CD4-positive, alpha-beta T cell treated with Interleukin-10 for 1 hour (primary cell): ENCODE measurements around the gene FARS2.

ENCODE experiments used
- DNase-seq: peaks from one replicate; pipeline ENCODE4 v3.0.0-alpha.2; 2020

The FARS2 gene

DNA sequence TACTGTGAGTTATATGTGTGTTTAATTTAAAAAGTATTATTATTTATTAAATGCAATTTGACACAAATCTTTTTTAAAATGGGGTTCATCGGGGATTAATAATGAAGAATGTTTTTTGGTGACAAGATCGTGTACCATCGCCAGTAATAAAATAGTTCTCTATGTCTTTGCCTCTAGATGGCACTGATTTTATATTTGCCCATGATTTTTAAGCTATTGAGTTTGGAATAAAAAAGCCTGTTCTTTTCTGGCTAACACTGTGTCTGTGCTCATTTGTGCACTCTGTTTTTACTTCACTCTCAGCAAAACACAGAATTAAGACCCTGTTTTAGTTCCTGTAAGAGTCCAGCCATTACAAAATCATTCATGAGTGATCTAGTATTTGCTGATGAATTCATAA is 127.0 kb downstream of the FARS2 start:
- DNase-seq = no peak

GRCh38 chr6:5389086-5389745 is 127.9 kb downstream of the FARS2 start:
- no peak for DNase-seq

DNA sequence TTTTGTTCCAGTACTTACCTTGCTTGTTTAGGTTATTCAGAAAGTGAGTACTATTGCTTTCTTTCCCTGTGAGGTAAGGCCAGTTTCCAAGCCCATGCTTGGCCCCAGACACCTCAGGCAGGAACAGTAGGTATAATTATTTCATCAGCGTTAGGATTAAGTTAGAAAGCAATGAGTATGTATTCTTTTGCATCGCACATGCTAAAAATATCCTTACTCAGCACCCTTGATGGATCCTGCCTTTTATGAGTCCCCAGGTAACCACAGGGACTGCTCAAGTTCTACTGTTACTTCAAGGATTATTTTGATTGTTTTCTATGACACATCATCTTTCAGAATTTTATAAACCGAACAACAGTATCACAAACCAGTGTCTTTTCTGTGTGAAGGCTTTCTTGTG is 128.9 kb downstream of the FARS2 start:
- no peak for DNase-seq

DNA sequence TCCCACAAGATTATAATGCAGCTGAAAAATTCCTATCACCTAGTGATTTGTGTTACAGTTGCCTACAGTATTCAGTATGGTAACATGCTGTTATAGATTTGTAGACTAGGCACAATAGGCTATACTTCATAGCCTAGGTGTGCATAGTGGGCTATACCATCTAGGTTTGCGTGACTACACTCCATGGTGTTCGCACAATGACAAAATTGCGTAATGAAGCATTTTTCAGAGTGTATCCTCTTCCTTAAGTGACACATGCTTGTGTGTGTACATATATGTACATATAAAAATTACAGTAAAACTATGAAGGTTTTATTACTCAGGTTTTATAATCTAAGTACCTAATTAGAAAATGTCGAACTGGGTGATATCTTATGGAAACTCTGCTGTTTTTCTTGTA is 133.0 kb downstream of the FARS2 start:
- no peak for DNase-seq

DNA sequence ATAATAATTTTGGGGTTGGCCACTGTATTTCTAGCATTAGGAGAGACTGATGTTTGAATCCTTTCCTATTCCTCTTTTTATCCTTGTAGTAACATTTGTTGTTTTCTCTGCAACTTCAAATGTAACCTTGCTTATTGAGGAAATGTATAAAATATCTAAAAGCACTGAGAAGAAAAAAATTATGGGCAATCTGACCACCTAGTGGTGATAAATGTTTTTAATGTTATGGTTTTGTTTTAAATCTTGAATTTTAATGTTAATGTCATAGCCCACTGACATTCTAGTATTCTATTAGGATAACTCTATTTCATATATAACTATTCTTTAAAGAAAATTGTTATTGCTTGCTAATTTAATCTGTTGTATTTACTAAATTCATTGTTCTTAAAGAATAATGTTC is 134.4 kb downstream of the FARS2 start:
- no peak for DNase-seq

DNA sequence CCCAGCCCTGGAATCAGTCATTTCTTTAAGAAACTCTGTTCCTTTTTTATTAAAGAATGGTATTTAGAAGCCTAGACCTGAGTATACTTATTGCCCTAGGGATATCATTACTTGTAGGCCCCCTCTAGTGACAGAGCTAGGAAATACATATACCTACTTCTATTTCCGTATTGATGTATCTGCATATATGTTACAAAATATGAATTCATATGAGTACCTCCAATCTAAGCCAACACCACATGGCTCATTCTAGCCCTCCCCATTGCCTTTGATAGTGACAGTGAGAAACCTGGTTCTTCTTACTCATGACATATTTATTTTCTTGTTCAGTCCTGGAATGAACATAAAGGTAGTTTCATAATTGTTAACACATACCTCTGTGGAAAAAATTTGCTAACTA is 137.2 kb downstream of the FARS2 start:
- peak; percentile 51 for DNase-seq

GRCh38 chr6:5399391-5399790 is 138.1 kb downstream of the FARS2 start:
- DNase-seq = no peak

- peak; percentile 2 for DNase-seq
Measured at GRCh38 chr6:5401845-5402738, 140.8 kb downstream of the FARS2 start.

DNA sequence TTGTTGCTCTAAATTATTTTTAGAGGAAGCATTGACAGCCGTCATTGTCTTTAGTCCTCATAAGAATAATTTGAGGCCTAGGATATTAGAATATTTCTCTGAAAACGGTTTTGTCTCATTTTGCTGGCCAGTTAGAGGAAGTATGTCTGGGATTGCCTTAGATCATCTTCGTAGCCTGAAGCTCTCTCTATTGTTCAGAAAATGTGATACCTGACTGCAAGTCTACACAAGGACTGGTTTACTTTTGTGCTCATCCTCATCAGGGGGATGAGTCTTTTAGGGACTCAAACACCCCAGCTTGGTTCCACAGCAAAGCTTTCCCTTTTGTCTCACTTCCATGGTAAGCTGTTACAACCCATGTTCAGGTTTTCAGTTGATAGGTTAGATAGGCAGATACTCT is 141.8 kb downstream of the FARS2 start:
- no peak for DNase-seq

GRCh38 chr6:5403609-5404008 is 142.3 kb downstream of the FARS2 start:
- no peak for DNase-seq

- DNase-seq = no peak
Measured at GRCh38 chr6:5405976-5406375, 144.7 kb downstream of the FARS2 start.

DNA sequence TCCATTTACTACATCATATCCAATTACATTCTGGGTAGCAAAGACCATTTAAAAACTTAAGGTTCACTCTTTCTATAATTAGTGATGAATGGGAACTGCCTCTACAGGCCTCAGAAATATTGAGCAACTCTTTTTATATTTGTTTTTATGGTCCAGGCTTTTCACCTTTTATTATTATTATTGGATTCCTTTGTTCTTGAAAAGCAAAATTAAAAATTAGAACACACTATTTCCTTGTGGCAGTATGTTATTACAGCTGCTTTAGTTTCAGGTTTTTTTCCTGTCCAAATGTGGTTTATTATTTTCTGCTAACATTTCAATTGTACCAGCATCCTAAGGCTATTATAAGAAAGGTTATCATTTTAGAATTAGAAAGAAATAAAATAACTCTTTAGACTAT is 150.1 kb downstream of the FARS2 start:
- DNase-seq = no peak

GRCh38 chr6:5412017-5412416 is 150.7 kb downstream of the FARS2 start:
- DNase-seq = no peak

DNA sequence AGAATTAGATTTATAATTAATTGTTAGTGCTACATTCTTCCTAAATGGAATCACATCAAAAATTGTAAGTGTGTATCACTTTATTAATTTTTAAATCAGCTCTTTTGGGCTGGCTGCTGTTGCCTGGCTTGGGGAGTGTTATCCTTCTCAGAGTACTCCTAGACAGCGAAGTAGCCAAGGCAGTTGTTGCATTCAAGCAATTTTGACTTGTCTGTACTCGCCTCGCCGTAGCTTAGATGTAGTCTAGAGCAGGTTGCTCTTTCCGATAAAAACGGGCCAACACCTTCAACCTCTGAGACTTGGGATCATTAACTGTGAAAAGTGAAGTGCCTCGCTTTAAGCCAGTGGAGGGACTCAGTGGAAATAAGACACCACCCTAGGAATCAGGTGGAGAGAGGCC is 151.3 kb downstream of the FARS2 start:
- no peak for DNase-seq

GRCh38 chr6:5416250-5416649 is 154.9 kb downstream of the FARS2 start:
- DNase-seq = no peak

DNA sequence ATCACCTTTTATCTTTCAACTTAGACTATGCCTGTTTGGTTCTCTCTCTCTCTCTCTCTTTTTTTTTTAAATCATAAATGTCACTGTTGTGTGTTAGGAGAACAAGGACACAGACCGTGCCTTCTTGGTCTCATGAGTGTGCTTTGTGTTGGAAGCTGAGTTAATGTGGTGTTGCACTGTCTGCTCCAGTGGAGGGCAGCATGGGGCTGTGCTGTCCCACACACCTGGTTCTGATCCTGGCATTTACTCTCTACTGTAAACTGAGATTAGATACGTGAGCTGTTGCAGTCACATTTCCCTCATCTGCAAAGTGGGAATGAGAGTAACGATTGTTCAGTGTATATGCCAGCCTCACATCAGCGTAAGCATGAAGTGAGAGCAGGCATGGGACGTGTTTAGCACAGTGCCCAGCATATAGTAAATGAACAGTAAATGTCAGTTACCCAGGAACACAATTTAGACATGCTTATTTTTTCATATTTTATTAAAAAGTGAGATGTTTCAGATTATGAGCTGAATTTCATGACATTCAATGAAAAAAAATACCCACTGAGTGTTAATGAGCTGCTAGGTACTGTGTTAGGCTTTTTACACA is 161.1 kb downstream of the FARS2 start:
- peak; percentile 2 for DNase-seq

DNA sequence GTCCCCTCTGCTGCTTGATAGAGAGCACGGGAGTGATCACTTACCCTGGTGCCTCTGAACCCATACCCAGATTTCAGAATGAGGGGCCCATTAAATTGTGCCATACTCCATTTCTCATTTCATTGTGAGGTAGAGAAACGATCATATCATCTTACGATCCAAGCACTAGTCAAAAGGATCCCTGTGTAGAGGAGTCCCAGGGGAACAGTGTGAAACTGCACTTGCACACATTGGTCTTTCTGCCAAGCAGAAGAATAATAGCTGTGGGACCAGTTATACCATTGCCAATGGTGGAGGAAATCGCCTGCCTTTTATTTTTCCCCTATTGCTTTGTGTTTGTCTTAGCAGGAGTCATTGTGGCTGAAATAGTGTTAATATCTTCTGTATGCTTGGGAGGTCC is 161.9 kb downstream of the FARS2 start:
- DNase-seq = no peak

GRCh38 chr6:5424726-5425125 is 163.4 kb downstream of the FARS2 start:
- DNase-seq = no peak

GRCh38 chr6:5425267-5425666 is 164.0 kb downstream of the FARS2 start:
- DNase-seq = no peak

GRCh38 chr6:5425797-5426196 is 164.5 kb downstream of the FARS2 start:
- DNase-seq = no peak

DNA sequence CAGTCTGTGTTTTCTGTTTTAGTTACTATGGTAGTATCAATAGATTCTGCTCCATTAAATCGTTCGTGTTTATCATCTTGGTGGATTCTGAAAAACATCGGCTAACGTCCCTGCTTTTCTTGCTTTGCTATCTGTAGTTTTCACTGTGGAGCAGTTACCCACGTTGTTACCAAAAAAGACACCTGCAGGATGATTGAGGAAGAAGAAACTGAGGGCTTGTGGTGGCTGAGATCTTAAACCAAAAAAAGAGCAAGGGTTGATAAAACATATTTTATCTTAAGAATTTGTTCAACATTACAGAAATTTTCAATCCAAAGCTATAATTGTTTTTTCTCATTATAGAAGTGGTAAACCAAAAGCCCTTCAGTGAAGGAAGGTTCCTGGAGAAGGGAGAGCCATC is 166.3 kb downstream of the FARS2 start:
- DNase-seq = no peak

DNA sequence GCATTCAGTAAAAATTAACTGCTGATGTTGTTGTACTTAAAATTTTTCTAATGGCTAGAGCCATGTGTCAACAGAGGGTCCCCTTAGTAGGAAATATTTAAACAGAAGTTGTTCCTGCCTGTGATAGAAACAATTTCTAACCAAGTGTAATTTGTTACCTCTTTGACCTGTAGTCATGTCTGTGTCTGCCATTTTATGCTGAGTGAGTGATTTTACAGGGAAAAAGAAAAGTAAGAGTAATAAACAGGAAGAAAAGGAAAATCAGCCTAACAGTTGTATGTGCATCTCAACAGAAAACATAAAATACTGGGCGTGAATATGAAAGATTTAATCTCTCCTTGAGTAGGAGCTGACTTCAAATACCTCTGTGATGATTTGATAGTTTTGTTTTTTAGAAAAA is 172.0 kb downstream of the FARS2 start:
- DNase-seq = no peak

GRCh38 chr6:5435449-5435848 is 174.1 kb downstream of the FARS2 start:
- DNase-seq = no peak

DNA sequence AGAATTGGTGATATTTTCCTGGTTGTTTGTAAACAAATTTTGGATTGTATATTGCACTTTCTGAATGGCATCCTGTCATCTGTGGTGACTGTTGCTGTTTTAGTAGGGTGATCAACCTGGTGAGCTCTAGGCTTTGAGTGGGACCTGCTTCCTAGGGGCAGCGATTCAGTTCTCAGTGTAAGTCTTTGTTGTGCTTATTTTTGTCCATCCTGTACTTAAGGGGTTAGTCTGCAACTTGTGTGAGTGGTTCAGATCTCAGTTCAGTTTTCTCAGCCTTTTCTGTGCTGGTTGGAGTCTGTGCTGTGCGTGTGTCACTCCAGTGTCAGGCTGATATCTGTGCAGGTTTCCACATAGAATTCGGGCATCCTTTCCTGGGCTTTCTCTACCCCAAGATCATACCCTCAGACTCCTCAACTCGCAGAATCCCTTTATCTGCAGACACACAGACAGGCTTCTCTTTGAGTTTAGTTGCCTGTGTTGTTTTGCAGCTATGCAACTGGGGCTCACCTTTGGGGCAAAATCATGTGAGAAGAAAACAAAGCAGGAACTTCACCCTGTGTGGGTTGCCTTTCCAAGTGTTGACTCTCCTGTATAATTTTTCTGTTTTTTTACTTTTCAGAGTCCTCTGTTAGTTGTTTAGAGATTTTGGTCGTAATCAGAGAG is 177.7 kb downstream of the FARS2 start:
- DNase-seq = no peak
